Measurements from ENCODE around the gene LARGE1. TPM values are rescaled to one million over a fixed set of nuclear protein-coding genes. Genes with fewer than 3 reads are reported as not detected.

LARGE1 gene
- total and polyA plus RNA-seq, 9 of the 15 experiments (the other 6 are each of a cell fraction or from before 2014, with no cell fraction given) = 0.01 to 0.66 (median 0.14) TPM; not detected in 2

DNA sequence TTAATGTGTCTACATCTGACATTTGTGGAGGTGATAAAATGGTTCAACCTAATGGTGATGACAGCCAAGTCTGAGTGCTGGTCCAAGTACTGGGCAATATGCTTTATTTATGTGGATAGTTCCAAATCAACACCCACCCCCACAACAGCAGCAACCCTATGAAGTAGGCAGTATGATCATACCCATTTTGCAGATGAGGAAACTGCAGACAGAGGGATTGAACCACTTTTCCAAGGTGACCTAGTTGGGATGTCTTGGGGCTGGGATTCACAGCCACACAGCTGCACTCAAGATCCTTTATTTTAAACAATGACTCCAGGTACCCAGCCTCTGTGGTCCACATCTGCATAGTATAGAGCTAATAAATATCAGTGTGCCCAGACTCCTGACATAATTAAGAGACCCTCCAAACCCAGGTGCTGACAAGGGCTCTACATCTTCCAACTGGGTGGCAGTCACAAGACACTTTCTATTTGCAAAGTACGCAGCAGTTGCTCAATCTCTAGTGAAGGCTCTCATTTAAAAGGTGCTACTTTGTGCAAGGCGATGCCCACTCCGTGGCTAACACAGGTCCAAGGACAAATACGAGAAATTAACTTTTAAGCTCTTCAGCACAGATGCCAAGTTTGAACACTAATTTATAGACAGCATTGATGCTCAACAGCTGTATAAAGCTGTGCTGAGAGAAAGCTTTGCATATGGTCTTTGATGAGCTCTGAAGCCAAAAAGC is 426.6 kb downstream of the LARGE1 start:
- CTCF ChIA-PET (ENCODE audit: low intra/inter-chr PET ratio) = no interaction called here
- Histone ChIP-seq H3K4me1 (replicated peaks in 1 of 2; ENCODE audit: control insufficient read depth in 2 of 2, insufficient read depth in 2 of 2, low read length in 2 of 2) (no peaks in the 10 kb centered on the region), H3K27ac (ENCODE audit: extremely low read depth, low read depth, low read length) (no peak overlapping the region), H3K9ac (ENCODE audit: insufficient read depth in 1 of 2, low read depth in 2 of 2, low read length in 2 of 2) (no peak overlapping the region), H2AFZ (ENCODE audit: low read depth, low read length) (no peak overlapping the region), H3K36me3 (ENCODE audit: control insufficient read depth, insufficient read depth, low read length) (no peaks in the 10 kb centered on the region), H3K9me1 (ENCODE audit: control insufficient read depth, insufficient read depth, low read length) (no peaks in the 10 kb centered on the region), H3K4me3 (no peak overlapping the region), H4K20me1 (replicated peaks; ENCODE audit: control insufficient read depth, insufficient read depth, low read length) (no peaks in the 10 kb centered on the region), H3K27me3 (ENCODE audit: control insufficient read depth in 2 of 2, insufficient read depth in 2 of 2, low read length in 2 of 2) (no peaks in the 10 kb centered on the region), H3K79me2 (ENCODE audit: control insufficient read depth, insufficient read depth, low read length) (no peaks in the 10 kb centered on the region), H3K9me3 (replicated peaks; ENCODE audit: control insufficient read depth, insufficient read depth, low read depth, low read length) (no peaks in the 10 kb centered on the region), H3K4me2 (ENCODE audit: insufficient read depth, low read length) (no peak overlapping the region)
- POLR2A ChIA-PET = no interaction called here
- DNase-seq (ENCODE audit: extremely low read depth in 1 of 4, low spot score in 3 of 4) (no peak), ATAC-seq (no peak), FAIRE-seq (no peak)
- intact Hi-C loops (cut with micrococcal nuclease) = no loop called here
- TF ChIP-seq ZNF717 (CRISPR knock-in tag; IDR thresholded peaks at IDR 0.05) (no peak), BACH1 (tag; IDR thresholded peaks at IDR 0.05) (no peak), KLF6 (CRISPR knock-in tag; IDR thresholded peaks at IDR 0.05; ENCODE audit: borderline replicate concordance) (no peak), RBM25 (IDR thresholded peaks at IDR 0.05; ENCODE audit: low read depth, low read length, severe bottlenecking) (no peak), FOXM1 (IDR thresholded peaks at IDR 0.05; ENCODE audit: low read depth) (no peak), FOXM1 (CRISPR knock-in tag; IDR thresholded peaks at IDR 0.05; ENCODE audit: low read depth) (no peak), ZNF347 (CRISPR knock-in tag; IDR thresholded peaks at IDR 0.05; ENCODE audit: low read depth) (no peak), RFX7 (CRISPR knock-in tag; IDR thresholded peaks at IDR 0.05) (no peak), MYBL2 (IDR thresholded peaks at IDR 0.05; ENCODE audit: low read depth) (no peak), MYBL2 (CRISPR knock-in tag; IDR thresholded peaks at IDR 0.05; ENCODE audit: borderline replicate concordance) (no peak), CHD1 (IDR thresholded peaks at IDR 0.05; ENCODE audit: low read length) (no peak), ZNF408 (CRISPR knock-in tag; IDR thresholded peaks at IDR 0.05; ENCODE audit: low read depth) (no peak), ZNF121 (CRISPR knock-in tag; conservative IDR thresholded peaks at IDR 0.05) (no peak), CBFB (CRISPR knock-in tag; IDR thresholded peaks at IDR 0.05) (no peak), ZC3H8 (IDR thresholded peaks at IDR 0.05) (no peak), CREBBP (IDR thresholded peaks at IDR 0.05; ENCODE audit: low read depth, low read length) (no peak)
- TF ChIP-seq, protein P1, sequence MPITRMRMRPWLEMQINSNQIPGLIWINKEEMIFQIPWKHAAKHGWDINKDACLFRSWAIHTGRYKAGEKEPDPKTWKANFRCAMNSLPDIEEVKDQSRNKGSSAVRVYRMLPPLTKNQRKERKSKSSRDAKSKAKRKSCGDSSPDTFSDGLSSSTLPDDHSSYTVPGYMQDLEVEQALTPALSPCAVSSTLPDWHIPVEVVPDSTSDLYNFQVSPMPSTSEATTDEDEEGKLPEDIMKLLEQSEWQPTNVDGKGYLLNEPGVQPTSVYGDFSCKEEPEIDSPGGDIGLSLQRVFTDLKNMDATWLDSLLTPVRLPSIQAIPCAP (CRISPR knock-in tag; IDR thresholded peaks at IDR 0.05; ENCODE audit: borderline replicate concordance) = no peak
- TF ChIP-seq, protein P2, sequence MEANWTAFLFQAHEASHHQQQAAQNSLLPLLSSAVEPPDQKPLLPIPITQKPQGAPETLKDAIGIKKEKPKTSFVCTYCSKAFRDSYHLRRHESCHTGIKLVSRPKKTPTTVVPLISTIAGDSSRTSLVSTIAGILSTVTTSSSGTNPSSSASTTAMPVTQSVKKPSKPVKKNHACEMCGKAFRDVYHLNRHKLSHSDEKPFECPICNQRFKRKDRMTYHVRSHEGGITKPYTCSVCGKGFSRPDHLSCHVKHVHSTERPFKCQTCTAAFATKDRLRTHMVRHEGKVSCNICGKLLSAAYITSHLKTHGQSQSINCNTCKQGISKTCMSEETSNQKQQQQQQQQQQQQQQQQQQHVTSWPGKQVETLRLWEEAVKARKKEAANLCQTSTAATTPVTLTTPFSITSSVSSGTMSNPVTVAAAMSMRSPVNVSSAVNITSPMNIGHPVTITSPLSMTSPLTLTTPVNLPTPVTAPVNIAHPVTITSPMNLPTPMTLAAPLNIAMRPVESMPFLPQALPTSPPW (CRISPR knock-in tag; IDR thresholded peaks at IDR 0.05) = no peak
- TF ChIP-seq, protein P3, sequence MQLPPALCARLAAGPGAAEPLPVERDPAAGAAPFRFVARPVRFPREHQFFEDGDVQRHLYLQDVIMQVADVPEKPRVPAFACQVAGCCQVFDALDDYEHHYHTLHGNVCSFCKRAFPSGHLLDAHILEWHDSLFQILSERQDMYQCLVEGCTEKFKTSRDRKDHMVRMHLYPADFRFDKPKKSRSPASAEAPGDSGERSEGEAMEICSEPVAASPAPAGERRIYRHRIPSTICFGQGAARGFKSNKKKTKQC (CRISPR knock-in tag; IDR thresholded peaks at IDR 0.05) = no peak
- TF ChIP-seq, protein P4, sequence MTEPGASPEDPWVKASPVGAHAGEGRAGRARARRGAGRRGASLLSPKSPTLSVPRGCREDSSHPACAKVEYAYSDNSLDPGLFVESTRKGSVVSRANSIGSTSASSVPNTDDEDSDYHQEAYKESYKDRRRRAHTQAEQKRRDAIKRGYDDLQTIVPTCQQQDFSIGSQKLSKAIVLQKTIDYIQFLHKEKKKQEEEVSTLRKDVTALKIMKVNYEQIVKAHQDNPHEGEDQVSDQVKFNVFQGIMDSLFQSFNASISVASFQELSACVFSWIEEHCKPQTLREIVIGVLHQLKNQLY (CRISPR knock-in tag; conservative IDR thresholded peaks at IDR 0.05) = no peak
- WGBS (ENCODE audit: insufficient coverage, low coverage, missing lambda C conversion rate) = 4% methylated on average over 4 of the region's 4 CpGs
- in situ Hi-C loops (cut with MboI) = no loop called here
- BruUV-seq (replicated peaks) = no TSS peak

Measured in K562 (cell line).